GM23248 (cell line): ENCODE results near the gene KCND3.

Experiments used
- EZH2 ChIP-seq: fragments of 200-600 bp; sonication (generic); IDR thresholded peaks from 2 replicates; pipeline ENCODE4 v1.6.1; 2018; ENCODE audit warnings: antibody characterized with exemption, mild to moderate bottlenecking; ENCODE audit not compliant: insufficient read depth, poor library complexity, severe bottlenecking
- EZH2phosphoT487 ChIP-seq: fragments of 200-600 bp; sonication (generic); IDR thresholded peaks from 2 replicates; pipeline ENCODE4 v1.6.1; 2018; ENCODE audit warnings: antibody characterized with exemption, moderate library complexity, mild to moderate bottlenecking, low read depth; ENCODE audit not compliant: insufficient read depth

- TF ChIP-seq EZH2 (no peak), EZH2phosphoT487 (no peak)
Measured at GRCh38 chr1:111956155-111956771, 33.2 kb downstream of the KCND3 start.
